Uterus (tissue), 4 donors: Measurements from ENCODE around the gene IL23R. TPM values are rescaled to one million over a fixed set of nuclear protein-coding genes. Genes with fewer than 3 reads are reported as not detected.

Experiments used
- DNase-seq, 2 donors: peaks; one replicate each; pipeline ENCODE4 v3.0.0-alpha.2; 2019 to 2020
- H3K27ac ChIP-seq, 2 donors: fragments of 200-600 bp; sonication (generic); 1 replicate in 1 of 2; 2 replicates in 1 of 2; pipeline ENCODE4 v1.5.1; 2016 to 2018
- H3K27me3 ChIP-seq, 2 donors: fragments of 200-600 bp; sonication (generic); one replicate each; pipeline ENCODE4 v1.5.1; 2018 to 2019; ENCODE audit warnings: control low read depth in 1 of 2
- H3K36me3 ChIP-seq, 2 donors: fragments of 200-600 bp; sonication (generic); one replicate each; pipeline ENCODE4 v1.5.1; 2019; ENCODE audit warnings: control low read depth in 1 of 2
- H3K4me1 ChIP-seq, 2 donors: fragments of 200-600 bp; sonication (generic); one replicate each; pipeline ENCODE4 v1.5.1; 2018 to 2019; ENCODE audit warnings: control low read depth in 1 of 2
- H3K4me3 ChIP-seq, 2 donors: fragments of 200-600 bp; sonication (generic); 1 replicate in 1 of 2; 2 replicates in 1 of 2; pipeline ENCODE4 v1.5.1; 2018 to 2019; ENCODE audit warnings: mild to moderate bottlenecking in 1 of 2
- H3K9me3 ChIP-seq, 2 donors: fragments of 200-600 bp; sonication (generic); one replicate each; pipeline ENCODE4 v1.5.1; 2019; ENCODE audit warnings: control low read depth in 1 of 2
- POLR2A ChIP-seq, 2 donors: fragments of 450-650 bp; IDR thresholded peaks; one replicate each; pipeline ENCODE4 v1.6.1; 2016; ENCODE audit warnings: antibody characterized with exemption in 2 of 2, mild to moderate bottlenecking in 1 of 2, moderate library complexity in 1 of 2
- intact Hi-C: fragments of 100-400 bp; cut with DNase I; formaldehyde crosslinking; loops from one replicate; pipeline ENCODE4 v1.15.1; 2023; ENCODE audit warnings: low total_unique reads
- small RNA-seq: library from RNA; depleted of rRNA; stranded (forward); fragments of <200 nt; gene quantifications from one replicate; pipeline ENCODE3, GENCODE V24; 2016
- total RNA-seq, 4 donors: library from RNA; depleted of rRNA in 3 of 4; stranded (reverse); fragments of >200 nt in 3 of 4; gene quantifications; one replicate each; pipeline versions ENCODE4 v1.1.0 to v1.2.4, GENCODE V29; 2014 to 2023
- TF ChIP-seq, protein P1 (sequence below), 4 experiments: fragments of 200-600 bp in 2 of 4; fragments of 450-650 bp in 2 of 4; sonication (generic) in 2 of 4; IDR thresholded peaks; one replicate each; pipeline ENCODE4 v1.5.1; 2016 to 2019; ENCODE audit warnings: antibody characterized with exemption in 4 of 4, mild to moderate bottlenecking in 2 of 4, moderate library complexity in 1 of 4
- donor health status: DM: yes; HTN: yes; CAD: no.

IL23R gene
- total RNA-seq, 4 donors from 2014 or later, result 0.21 TPM; not detected in 3

DNA sequence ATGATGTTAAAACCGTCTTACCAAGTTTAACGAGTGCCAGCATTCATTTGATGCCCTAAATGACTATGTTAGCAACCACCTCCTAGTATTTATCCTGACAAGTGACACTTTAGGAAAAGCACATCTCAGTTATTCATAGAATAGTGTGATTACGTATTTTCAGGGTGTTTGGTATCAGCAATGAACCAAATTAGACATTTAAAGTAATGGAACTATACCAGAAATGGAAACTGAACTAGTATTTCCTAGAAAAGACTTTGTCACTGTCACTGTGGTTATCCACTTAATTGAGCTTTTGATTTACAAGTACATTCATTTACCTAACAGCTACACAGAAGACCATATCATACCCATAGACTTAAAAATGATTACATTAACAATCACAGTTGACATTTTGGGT lies 137.8 kb downstream of the IL23R start:
- intact Hi-C loops, result no loop called here
- no peaks in the 10 kb centered on the region for H3K36me3 ChIP-seq
- H3K4me3 ChIP-seq, result no peak overlapping the region
- TF ChIP-seq, protein P1, sequence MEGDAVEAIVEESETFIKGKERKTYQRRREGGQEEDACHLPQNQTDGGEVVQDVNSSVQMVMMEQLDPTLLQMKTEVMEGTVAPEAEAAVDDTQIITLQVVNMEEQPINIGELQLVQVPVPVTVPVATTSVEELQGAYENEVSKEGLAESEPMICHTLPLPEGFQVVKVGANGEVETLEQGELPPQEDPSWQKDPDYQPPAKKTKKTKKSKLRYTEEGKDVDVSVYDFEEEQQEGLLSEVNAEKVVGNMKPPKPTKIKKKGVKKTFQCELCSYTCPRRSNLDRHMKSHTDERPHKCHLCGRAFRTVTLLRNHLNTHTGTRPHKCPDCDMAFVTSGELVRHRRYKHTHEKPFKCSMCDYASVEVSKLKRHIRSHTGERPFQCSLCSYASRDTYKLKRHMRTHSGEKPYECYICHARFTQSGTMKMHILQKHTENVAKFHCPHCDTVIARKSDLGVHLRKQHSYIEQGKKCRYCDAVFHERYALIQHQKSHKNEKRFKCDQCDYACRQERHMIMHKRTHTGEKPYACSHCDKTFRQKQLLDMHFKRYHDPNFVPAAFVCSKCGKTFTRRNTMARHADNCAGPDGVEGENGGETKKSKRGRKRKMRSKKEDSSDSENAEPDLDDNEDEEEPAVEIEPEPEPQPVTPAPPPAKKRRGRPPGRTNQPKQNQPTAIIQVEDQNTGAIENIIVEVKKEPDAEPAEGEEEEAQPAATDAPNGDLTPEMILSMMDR (IDR thresholded peaks at IDR 0.05), result no peak
- no peak for TF ChIP-seq POLR2A (IDR thresholded peaks at IDR 0.05)
- H3K4me1 ChIP-seq, result no peaks in the 10 kb centered on the region
- no peaks in the 10 kb centered on the region for H3K9me3 ChIP-seq
- DNase-seq, result no peak
- peaks cover 0 to 13% of the 10 kb centered on the region in 2 donors for H3K27me3 ChIP-seq
- H3K27ac ChIP-seq, result no peak overlapping the region

DNA sequence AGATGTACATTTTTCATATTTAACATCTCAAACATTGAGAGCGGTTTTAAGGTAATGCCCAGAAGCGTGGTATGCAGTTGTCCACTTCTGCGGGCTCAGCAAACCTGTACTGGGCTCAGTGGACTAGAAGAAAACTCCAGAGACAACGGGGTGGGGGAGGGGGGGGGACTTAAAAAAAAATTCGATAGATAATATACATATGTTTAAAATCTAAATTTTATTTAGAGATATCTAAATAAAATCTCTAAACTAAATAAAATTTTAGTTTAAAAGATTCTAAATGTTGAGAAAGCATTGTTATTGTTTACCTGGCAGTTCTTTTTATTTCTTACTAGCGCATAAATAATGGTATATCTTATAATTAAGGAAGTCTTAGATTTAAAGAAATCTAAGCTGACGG lies 140.3 kb downstream of the IL23R start:
- TF ChIP-seq, protein P1 (IDR thresholded peaks at IDR 0.05), result no peak
- no peak for TF ChIP-seq POLR2A (IDR thresholded peaks at IDR 0.05)
- no peak for DNase-seq
- H3K4me1 ChIP-seq, result no peaks in the 10 kb centered on the region
- no peaks in the 10 kb centered on the region for H3K9me3 ChIP-seq
- H3K4me3 ChIP-seq, result no peak overlapping the region
- H3K27ac ChIP-seq, result no peak overlapping the region
- intact Hi-C loops, result no loop called here
- H3K36me3 ChIP-seq, result no peaks in the 10 kb centered on the region
- H3K27me3 ChIP-seq, result peaks cover 0 to 13% of the 10 kb centered on the region in 2 donors

DNA sequence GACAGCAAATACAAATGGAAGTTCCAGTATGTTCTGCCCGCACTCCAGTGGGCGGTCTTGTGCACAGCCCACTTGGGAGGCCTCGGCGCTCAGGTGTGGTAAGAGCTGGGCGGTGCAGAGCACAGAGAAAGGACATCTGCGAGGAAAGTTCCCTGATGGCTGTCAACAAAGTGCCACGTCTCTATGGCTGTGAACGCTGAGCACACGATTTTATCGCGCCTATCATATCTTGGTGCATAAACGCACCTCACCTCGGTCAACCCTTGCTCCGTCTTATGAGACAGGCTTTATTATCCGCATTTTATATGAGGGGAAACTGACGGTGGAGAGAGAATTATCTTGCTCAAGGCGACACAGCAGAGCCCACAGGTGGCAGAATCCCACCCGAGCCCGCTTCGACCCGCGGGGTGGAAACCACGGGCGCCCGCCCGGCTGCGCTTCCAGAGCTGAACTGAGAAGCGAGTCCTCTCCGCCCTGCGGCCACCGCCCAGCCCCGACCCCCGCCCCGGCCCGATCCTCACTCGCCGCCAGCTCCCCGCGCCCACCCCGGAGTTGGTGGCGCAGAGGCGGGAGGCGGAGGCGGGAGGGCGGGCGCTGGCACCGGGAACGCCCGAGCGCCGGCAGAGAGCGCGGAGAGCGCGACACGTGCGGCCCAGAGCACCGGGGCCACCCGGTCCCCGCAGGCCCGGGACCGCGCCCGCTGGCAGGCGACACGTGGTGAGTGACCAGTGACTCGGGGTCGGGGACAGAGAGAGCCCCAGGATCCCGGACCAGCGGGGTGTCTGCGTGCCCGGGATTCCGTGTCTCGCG lies 141.2 kb downstream of the IL23R start, which contains the start of gene IL12RB2:
Gene IL12RB2 (plus strand): TSS at position 623 of the 810 bp plus-strand sequence. CDS start 12,496 bp downstream, outside the sequence.
- DNase-seq, result no peak
- Histone ChIP-seq H3K4me3 (no peak within 1 kb of the TSS), H3K9me3 (no peaks in the 10 kb centered on the region), H3K36me3 (no peaks in the 10 kb centered on the region), H3K27ac (no peak within 1 kb of the TSS), H3K27me3 (peaks cover 0 to 13% of the 10 kb centered on the region in 2 donors), H3K4me1 (no peaks in the 10 kb centered on the region)
- intact Hi-C loops, result no loop called here
- no peak for TF ChIP-seq POLR2A (IDR thresholded peaks at IDR 0.05)

DNA sequence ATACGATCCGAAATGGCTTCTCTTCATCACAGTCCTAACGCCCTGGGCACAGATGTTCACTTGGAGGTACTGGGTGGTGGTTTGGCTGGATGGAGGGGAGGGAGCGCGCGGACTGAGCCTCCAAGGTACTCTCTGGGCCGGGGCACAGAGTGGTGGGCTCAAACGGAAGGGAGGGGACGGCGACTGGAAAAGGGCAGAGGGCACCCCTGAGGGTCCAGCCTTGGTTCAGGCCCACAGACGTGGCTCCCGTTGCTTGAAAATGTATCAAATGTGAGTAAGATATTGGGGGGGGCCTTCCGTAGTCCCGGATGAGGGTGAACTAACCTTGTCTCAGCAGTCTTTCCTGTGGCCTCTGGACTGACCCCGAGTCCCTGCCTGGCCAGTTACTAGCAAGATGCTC lies 141.9 kb downstream of the IL23R start:
- no peak overlapping the region for H3K27ac ChIP-seq
- H3K36me3 ChIP-seq, result no peaks in the 10 kb centered on the region
- TF ChIP-seq, protein P1 (IDR thresholded peaks at IDR 0.05), result no peak
- no peak for TF ChIP-seq POLR2A (IDR thresholded peaks at IDR 0.05)
- H3K4me1 ChIP-seq, result no peaks in the 10 kb centered on the region
- intact Hi-C loops, result no loop called here
- peaks cover 0 to 13% of the 10 kb centered on the region in 2 donors for H3K27me3 ChIP-seq
- no peaks in the 10 kb centered on the region for H3K9me3 ChIP-seq
- no peak for DNase-seq
- no peak overlapping the region for H3K4me3 ChIP-seq

Small RNAs within 50 kb of the gene (small RNA-seq; reads per million reads assigned to genes)
- gene RNU4ATAC4P, result not detected
- not detected for gene RNU6-586P

Other genes with a start within 250 kb of the IL23R start
- 10 to 100 TPM; 30.6 to 99.5 (median 55.4) TPM for gene DNAI4, start 241.6 kb upstream of the IL23R start, total RNA-seq
- gene MIER1, start 241.5 kb upstream of the IL23R start, total RNA-seq, result 10 to 100 TPM; 25.1 to 59.9 (median 44.9) TPM
- gene SLC35D1, start 112.3 kb upstream of the IL23R start, total RNA-seq, result 10 to 100 TPM in 2 of 4 donors, 1 to 10 TPM in 2; 5.0 to 21.8 (median 8.8) TPM
- not detected for gene C1orf141, start 31.5 kb upstream of the IL23R start, total RNA-seq
- 1 to 10 TPM in 1 of 4 donors, under 1 TPM in 1, not detected in 2; 0.64 to 1.1 TPM for gene IL12RB2, start 141.4 kb downstream of the IL23R start, total RNA-seq